Lung (tissue), 12 donors: Measurements from ENCODE around the gene BMPR1B. TPM values are rescaled to one million over a fixed set of nuclear protein-coding genes. Genes with fewer than 3 reads are reported as not detected.
"Not testable (repeated sequence)": the region's sequence is repeated elsewhere in the genome, so short reads cannot be mapped to it uniquely, and the experiment has no call there.

ENCODE experiments used
- ATAC-seq: fragments of 200-7000 bp; cut with Tn5 transposase; one replicate; pipeline ENCODE4 v1.9.1; 2020; ENCODE audit warnings: moderate number of reproducible peaks; ENCODE audit not compliant: insufficient read depth, low FRiP score
- DNase-seq, 3 donors: peaks; one replicate each; pipeline ENCODE4 v3.0.0-alpha.2; 2013 to 2017
- H3K27ac ChIP-seq, 2 donors: one replicate each; pipeline ENCODE4 v1.5.1; 2013; ENCODE audit warnings: mild to moderate bottlenecking in 2 of 2, moderate library complexity in 2 of 2, control low read depth in 1 of 2, inconsistent platforms in 1 of 2, low read depth in 1 of 2, low read length in 1 of 2
- H3K27me3 ChIP-seq, 3 donors: one replicate each; pipeline ENCODE4 v1.5.1; 2013; ENCODE audit warnings: low read length in 2 of 3; ENCODE audit not compliant: control insufficient read depth in 3 of 3, insufficient read depth in 3 of 3
- H3K36me3 ChIP-seq, 4 donors: one replicate each; pipeline ENCODE4 v1.5.1; 2013; ENCODE audit warnings: low read length in 4 of 4, mild to moderate bottlenecking in 1 of 4, moderate library complexity in 1 of 4; ENCODE audit not compliant: control insufficient read depth in 4 of 4, insufficient read depth in 4 of 4
- H3K4me1 ChIP-seq, 5 donors: one replicate each; pipeline ENCODE4 v1.5.1; 2013; ENCODE audit warnings: low read length in 5 of 5, mild to moderate bottlenecking in 2 of 5, moderate library complexity in 1 of 5; ENCODE audit not compliant: control insufficient read depth in 5 of 5, insufficient read depth in 5 of 5
- H3K4me3 ChIP-seq: one replicate; pipeline ENCODE4 v1.5.1; 2013; ENCODE audit warnings: mild to moderate bottlenecking, control low read depth, moderate library complexity
- H3K9ac ChIP-seq, 2 donors: one replicate each; pipeline ENCODE4 v1.5.1; 2013; ENCODE audit warnings: low read length in 2 of 2, control low read depth in 1 of 2; ENCODE audit not compliant: insufficient read depth in 1 of 2
- H3K9me3 ChIP-seq, 4 donors: one replicate each; pipeline ENCODE4 v1.5.1; 2013; ENCODE audit warnings: low read length in 3 of 4, mild to moderate bottlenecking in 1 of 4, moderate library complexity in 1 of 4; ENCODE audit not compliant: control insufficient read depth in 4 of 4, insufficient read depth in 3 of 4
- CTCF ChIP-seq: IDR thresholded peaks from 2 replicates; pipeline ENCODE4 v1.5.1; 2012; ENCODE audit warnings: mild to moderate bottlenecking; ENCODE audit errors: control extremely low read depth, extremely low read depth
- WGBS, 2 donors: extraction: QIAGEN DNeasy Blood & Tissue Kit; methylation state at CpG; one replicate each; pipeline ENCODE4 v1.1.7; 2013; 5-methylcytosine and 5-hydroxymethylcytosine counted together
- polyA plus RNA-seq, 2 donors: library from polyadenylated mRNA; stranded (reverse); fragments of 200-250 nt; gene quantifications; one replicate each; pipeline ENCODE4 v1.2.1, GENCODE V29; 2013
- total RNA-seq, 2 donors: library from RNA; depleted of rRNA in 1 of 2; stranded (reverse); fragments of >200 nt in 1 of 2; gene quantifications; one replicate each; pipeline ENCODE4 v1.2.1, GENCODE V29; 2014 to 2021
- donor health status: control.
- donor health status: control.
- donor health status: Bipolar disorder and iron deficiency.
- donor health status: healthy.
- donor health status: DM: yes; HTN: yes; CAD: no.

The BMPR1B gene
- total and polyA plus RNA-seq, 4 donors: 0.65 to 7.3 (median 1.9) TPM

- Histone ChIP-seq H3K9me3 (no peaks in the 10 kb centered on the region), H3K4me3 (no peak overlapping the region), H3K27ac (no peak overlapping the region), H3K36me3 (no peaks in the 10 kb centered on the region), H3K9ac (no peak overlapping the region), H3K4me1 (peaks cover 0 to 10% (median 3%) of the 10 kb centered on the region in 5 donors), H3K27me3 (no peaks in the 10 kb centered on the region)
- DNase-seq (peak; percentile 60 to 94 (median 89)), ATAC-seq (peak; percentile 64)
- WGBS, 2 donors: 25 to 37% methylated on average over 7 of the region's 7 CpGs
- no peak for TF ChIP-seq CTCF
Measured at GRCh38 chr4:95129821-95130311, 372.1 kb downstream of the BMPR1B start.

GRCh38 chr4:95134016-95134415 is 376.3 kb downstream of the BMPR1B start:
- H3K9ac ChIP-seq, H3K27ac ChIP-seq, ATAC-seq, H3K36me3 ChIP-seq, H3K9me3 ChIP-seq, H3K4me1 ChIP-seq, H3K27me3 ChIP-seq, H3K4me3 ChIP-seq, DNase-seq: not testable (repeated sequence)
- 94 to 96% methylated on average over 4 of the region's 4 CpGs for WGBS, 2 donors

- not testable (repeated sequence) for DNase-seq
- whole genome bisulfite sequencing, 2 donors: 93% methylated on average over 14 of the region's 14 CpGs
Measured at GRCh38 chr4:95139424-95139823, 381.7 kb downstream of the BMPR1B start.

GRCh38 chr4:95141361-95141760 is 383.6 kb downstream of the BMPR1B start:
- WGBS, 2 donors: 70 to 73% methylated on average over 5 of the region's 5 CpGs
- no peak for TF ChIP-seq CTCF

More at GRCh38 chr4:95139424-95139823, 381.7 kb downstream of the BMPR1B start:
- H3K27me3 ChIP-seq, H3K36me3 ChIP-seq, H3K4me1 ChIP-seq, H3K27ac ChIP-seq, H3K4me3 ChIP-seq, ATAC-seq, H3K9me3 ChIP-seq, H3K9ac ChIP-seq: not testable (repeated sequence)

More at GRCh38 chr4:95141361-95141760, 383.6 kb downstream of the BMPR1B start:
- Histone ChIP-seq H3K4me3 (no peak overlapping the region), H3K36me3 (no peaks in the 10 kb centered on the region), H3K4me1 (no peaks in the 10 kb centered on the region), H3K27ac (no peak overlapping the region), H3K9me3 (peaks cover 0 to 8% (median 2%) of the 10 kb centered on the region in 4 donors), H3K27me3 (no peaks in the 10 kb centered on the region), H3K9ac (no peak overlapping the region)
- DNase-seq (no peak), ATAC-seq (no peak)
